Measurements from ENCODE around the gene NMT1. TPM values are rescaled to one million over a fixed set of nuclear protein-coding genes. Genes with fewer than 3 reads are reported as not detected.

NMT1 gene
- total RNA-seq, 1 donor from 2014 or later: 101 TPM

- Histone ChIP-seq H4K20me1 (ENCODE audit: low read depth) (no peaks in the 10 kb centered on the region), H3K79me2 (ENCODE audit: low read depth) (no peaks in the 10 kb centered on the region), H3K4me2 (no peak overlapping the region), H3K27ac (no peak overlapping the region), H3K36me3 (no peaks in the 10 kb centered on the region), H3F3A (ENCODE audit: low read depth) (no peaks in the 10 kb centered on the region), H3K4me1 (no peaks in the 10 kb centered on the region), H3K27me3 (no peaks in the 10 kb centered on the region), H3K4me3 (no peak overlapping the region), H3K9ac (no peak overlapping the region), H3K9me3 (ENCODE audit: low read depth) (no peaks in the 10 kb centered on the region), H2AFZ (replicated peaks) (no peak overlapping the region)
- Mint-ChIP-seq H3K27me3 (ENCODE audit: insufficient read depth, low read depth) (peaks cover 2% of the 10 kb centered on the region), H3K4me3 (no peak overlapping the region), H3K36me3 (peaks cover 25% of the 10 kb centered on the region), H3K4me1 (no peaks in the 10 kb centered on the region), H3K27ac (no peak overlapping the region), H3K9me3 (no peaks in the 10 kb centered on the region)
- DNase-seq (ENCODE audit: low spot score): no peak
- TF ChIP-seq CTCF (IDR thresholded peaks at IDR 0.05): no peak
- no peak for TF ChIP-seq EZH2 (IDR thresholded peaks at IDR 0.05)
- no peak for TF ChIP-seq EZH2phosphoT487 (IDR thresholded peaks at IDR 0.05)
These were observed 31.2 kb upstream of the NMT1 start for GRCh38 chr17:45029758-45030423.

GRCh38 chr17:45030733-45031132 is 30.4 kb upstream of the NMT1 start:
- no peak overlapping the region for H3K4me3 Mint-ChIP-seq
- Histone ChIP-seq H3K36me3 (no peaks in the 10 kb centered on the region), H3K27me3 (no peaks in the 10 kb centered on the region)

GRCh38 chr17:45031231-45032173 is 29.6 kb upstream of the NMT1 start:
- Histone ChIP-seq H3K4me1 (no peaks in the 10 kb centered on the region), H3K9ac (no peak overlapping the region), H2AFZ (replicated peaks) (no peak overlapping the region), H3K4me3 (no peak overlapping the region), H3K27me3 (no peaks in the 10 kb centered on the region), H3K27ac (no peak overlapping the region), H3K79me2 (ENCODE audit: low read depth) (peaks cover under 1% of the 10 kb centered on the region), H3F3A (ENCODE audit: low read depth) (no peaks in the 10 kb centered on the region), H3K36me3 (no peaks in the 10 kb centered on the region), H3K4me2 (no peak overlapping the region), H3K9me3 (ENCODE audit: low read depth) (no peaks in the 10 kb centered on the region), H4K20me1 (ENCODE audit: low read depth) (peaks cover 2% of the 10 kb centered on the region)
- Mint-ChIP-seq H3K9me3 (no peaks in the 10 kb centered on the region), H3K36me3 (peaks cover 24% of the 10 kb centered on the region), H3K27me3 (ENCODE audit: insufficient read depth, low read depth) (no peaks in the 10 kb centered on the region), H3K27ac (no peak overlapping the region), H3K4me1 (no peaks in the 10 kb centered on the region), H3K4me3 (no peak overlapping the region)
- no peak for DNase-seq (ENCODE audit: low spot score)
- TF ChIP-seq EZH2phosphoT487 (IDR thresholded peaks at IDR 0.05): no peak
- TF ChIP-seq EZH2 (IDR thresholded peaks at IDR 0.05): no peak
- no peak for TF ChIP-seq CTCF (IDR thresholded peaks at IDR 0.05)

More at GRCh38 chr17:45030733-45031132, 30.4 kb upstream of the NMT1 start:
- no peaks in the 10 kb centered on the region for H4K20me1 ChIP-seq (ENCODE audit: low read depth)
- no peaks in the 10 kb centered on the region for H3K79me2 ChIP-seq (ENCODE audit: low read depth)
- no peaks in the 10 kb centered on the region for H3K9me3 ChIP-seq (ENCODE audit: low read depth)
- no peaks in the 10 kb centered on the region for H3K4me1 ChIP-seq
- DNase-seq (ENCODE audit: low spot score): no peak
- H2AFZ ChIP-seq (replicated peaks): no peak overlapping the region
- H3K9me3 Mint-ChIP-seq: no peaks in the 10 kb centered on the region
- no peaks in the 10 kb centered on the region for H3K4me1 Mint-ChIP-seq
- H3K27me3 Mint-ChIP-seq (ENCODE audit: insufficient read depth, low read depth): no peaks in the 10 kb centered on the region
- H3K27ac ChIP-seq: no peak overlapping the region
- H3K9ac ChIP-seq: no peak overlapping the region
- TF ChIP-seq CTCF (IDR thresholded peaks at IDR 0.05) (no peak), EZH2phosphoT487 (IDR thresholded peaks at IDR 0.05) (no peak), EZH2 (IDR thresholded peaks at IDR 0.05) (no peak)
- H3K4me3 ChIP-seq: no peak overlapping the region
- peaks cover 25% of the 10 kb centered on the region for H3K36me3 Mint-ChIP-seq
- H3K27ac Mint-ChIP-seq: no peak overlapping the region
- H3K4me2 ChIP-seq: no peak overlapping the region
- no peaks in the 10 kb centered on the region for H3F3A ChIP-seq (ENCODE audit: low read depth)

All from neural progenitor cell (in vitro differentiated cells).